Measurements from ENCODE around the gene SLC35A5.
"Not testable (repeated sequence)": the region's sequence is repeated elsewhere in the genome, so short reads cannot be mapped to it uniquely, and the experiment has no call there.

Gene SLC35A5, protein sequence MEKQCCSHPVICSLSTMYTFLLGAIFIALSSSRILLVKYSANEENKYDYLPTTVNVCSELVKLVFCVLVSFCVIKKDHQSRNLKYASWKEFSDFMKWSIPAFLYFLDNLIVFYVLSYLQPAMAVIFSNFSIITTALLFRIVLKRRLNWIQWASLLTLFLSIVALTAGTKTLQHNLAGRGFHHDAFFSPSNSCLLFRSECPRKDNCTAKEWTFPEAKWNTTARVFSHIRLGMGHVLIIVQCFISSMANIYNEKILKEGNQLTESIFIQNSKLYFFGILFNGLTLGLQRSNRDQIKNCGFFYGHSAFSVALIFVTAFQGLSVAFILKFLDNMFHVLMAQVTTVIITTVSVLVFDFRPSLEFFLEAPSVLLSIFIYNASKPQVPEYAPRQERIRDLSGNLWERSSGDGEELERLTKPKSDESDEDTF

DNA sequence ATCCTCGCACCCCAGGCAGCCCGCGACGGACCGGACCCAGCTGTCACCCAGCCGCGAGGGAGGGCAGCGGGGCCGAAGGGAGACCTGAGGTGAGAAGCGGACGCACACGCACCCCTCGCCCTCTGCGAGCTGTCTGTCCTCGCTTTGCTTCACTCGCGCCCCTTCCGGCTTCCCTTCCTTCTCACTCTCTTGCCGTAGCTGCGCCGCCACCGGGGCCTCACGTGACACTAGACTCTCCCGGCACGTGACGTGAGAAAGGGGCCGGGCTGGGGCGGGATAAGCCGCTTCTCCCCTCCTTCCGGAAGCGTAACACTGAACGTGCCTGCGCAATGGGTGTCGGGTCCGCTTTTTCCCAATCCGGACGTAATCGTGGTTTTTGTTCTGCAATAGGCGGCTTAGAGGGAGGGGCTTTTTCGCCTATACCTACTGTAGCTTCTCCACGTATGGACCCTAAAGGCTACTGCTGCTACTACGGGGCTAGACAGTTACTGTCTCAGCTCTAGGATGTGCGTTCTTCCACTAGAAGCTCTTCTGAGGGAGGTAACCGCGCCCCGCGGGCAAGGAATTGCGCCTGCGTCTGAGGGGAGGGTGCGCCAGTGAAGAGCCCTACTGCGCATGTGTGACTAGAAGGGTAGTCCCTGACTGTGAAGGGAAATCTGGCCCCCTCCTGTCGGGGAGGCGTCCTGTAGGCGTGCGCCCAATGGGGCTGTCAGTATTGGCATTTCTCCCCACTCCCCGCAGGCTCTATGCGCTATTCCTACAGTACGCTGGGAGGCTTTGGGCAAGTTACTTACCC, at the start of gene SLC35A5, which contains the start of gene ATG3:
SLC35A5 (plus strand) TSS at position 312 of the 796 bp plus-strand sequence. CDS start 1,359 bp downstream, outside the sequence.
ATG3 (minus strand) TSS at position 229 of the 796 bp plus-strand sequence. CDS start 434 bp downstream, outside the sequence.
- DNase-seq = peak; percentile 97

DNA sequence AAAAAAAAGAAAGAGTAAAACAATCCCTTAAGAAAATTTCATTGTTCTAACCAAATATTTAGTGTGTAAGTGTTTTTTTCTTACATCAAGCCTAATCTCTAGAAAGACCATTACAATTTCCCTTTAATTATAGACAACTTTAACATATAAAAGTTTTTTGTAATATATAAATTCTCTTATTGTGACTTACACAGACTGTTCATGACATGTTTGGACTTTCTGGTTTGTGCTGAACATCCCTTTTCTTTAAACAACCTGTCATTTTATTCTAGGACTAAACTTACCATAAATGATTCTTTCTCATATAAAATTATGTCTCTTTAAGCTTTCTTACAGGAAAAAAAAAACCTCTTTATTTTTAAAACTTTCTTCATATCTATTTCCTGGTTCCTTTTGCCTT, 49.5 kb upstream of the SLC35A5 start:
- DNase-seq = no peak

DNA sequence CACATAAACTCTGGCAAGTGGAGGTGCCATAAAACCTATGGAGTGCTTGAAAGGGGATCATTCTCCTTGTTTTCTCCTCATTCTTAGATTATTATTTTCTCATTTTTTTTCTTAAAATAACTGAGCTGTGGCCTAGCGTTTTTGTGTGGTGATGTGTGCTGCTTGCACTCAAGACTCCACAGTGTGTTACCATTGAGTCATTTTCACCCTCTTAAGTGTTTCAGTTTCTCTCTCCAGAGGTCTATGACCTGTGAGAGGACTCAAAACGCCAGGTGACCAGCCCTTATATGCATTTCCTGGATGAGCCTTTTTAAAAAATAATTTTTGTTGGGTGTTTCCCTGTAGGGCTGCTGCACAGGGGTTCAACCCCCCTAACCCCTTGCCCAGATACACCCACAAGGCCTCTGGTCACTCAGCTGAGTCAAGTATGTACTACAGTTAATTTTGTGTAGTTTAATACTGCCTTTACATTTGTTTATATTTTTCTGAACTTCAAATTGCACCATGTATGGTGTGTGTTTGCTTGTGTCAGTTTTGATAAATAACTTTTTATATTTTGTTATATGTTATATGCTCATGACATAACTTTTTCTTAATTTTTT, 47.2 kb upstream of the SLC35A5 start:
- DNase-seq = no peak

DNA sequence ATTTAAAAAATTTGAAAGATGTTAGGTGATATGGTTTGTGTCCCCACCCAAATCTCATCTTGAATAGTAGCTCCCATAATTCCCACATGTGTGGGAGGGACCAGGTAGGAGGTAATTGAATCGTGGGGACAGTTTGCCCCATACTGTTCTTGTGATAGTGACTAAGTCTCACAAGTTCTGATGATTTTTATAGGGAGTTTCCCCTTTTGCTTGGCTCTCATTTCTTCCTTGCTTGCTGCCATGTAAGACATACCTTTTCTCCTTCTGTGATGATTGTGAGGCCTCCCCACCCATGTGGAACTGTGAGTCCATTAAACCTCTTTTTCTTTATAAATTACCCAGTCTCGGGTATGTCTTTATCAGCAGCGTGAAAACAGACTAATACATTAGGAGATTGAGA, 42.9 kb upstream of the SLC35A5 start:
- not testable (repeated sequence) for DNase-seq

DNA sequence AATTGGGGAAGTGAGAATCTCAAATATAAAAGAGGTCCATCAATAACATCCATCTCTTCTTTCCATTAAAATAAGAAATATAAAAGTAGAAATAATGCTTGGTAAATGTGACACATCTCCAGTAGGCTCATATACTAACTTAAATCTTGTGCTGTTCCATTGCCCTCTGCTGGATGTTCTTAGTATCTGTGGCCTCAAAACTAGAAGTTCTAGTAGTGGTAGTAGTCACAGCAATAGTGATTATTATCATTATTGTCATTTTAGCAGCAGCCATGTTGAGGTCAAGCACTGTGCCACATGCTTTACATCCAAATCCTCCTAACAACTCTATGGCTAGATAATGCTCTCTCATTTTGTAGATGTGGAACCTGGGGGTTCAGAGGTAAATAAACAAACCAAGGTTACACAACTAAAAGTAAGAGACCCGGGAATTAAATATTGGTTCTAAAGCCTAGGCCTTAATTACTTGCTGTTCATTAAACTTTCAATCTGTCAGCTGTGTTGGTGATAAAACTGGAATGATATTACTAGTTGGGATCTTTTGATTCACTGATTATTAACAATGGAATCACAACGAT, 42.3 kb upstream of the SLC35A5 start:
- DNase-seq = peak; percentile 65

DNA sequence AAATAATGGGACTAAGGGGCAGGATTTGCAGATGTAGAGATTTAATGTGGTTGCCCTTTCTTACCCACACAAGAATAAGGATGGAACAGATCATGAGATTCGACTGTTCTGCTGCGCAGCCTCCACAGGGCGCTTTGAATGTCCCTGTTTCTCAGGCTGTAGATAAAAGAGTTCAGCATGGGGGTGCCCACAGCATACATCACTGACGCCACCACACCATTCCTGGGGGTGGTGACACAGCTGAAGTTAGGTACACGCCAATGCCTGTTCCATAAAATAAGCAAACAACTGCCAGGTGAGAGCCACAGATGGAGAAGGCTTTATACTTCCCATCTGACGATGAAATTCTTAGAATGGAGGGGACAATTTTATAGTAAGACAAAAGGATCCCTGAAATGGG, 37.7 kb upstream of the SLC35A5 start:
- not testable (repeated sequence) for DNase-seq

DNA sequence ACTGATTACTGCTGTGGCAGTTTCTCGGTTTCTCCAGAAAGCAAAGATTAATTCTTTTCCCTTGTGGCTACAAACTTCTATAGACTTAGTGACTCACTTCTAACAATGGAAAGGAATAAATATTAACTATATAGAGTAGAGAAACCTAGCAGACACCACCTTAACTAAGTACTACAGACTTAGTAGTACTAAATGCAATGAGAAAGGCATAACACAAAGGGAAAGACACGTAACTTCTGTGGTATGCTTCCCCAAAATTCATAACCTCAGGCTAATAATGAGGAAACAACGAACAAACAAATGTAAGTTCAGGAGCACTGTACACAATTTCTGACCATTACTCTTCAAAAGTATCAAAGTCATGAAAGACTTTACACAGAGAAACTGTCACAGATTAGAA, 31.3 kb upstream of the SLC35A5 start:
- DNase-seq = no peak

DNA sequence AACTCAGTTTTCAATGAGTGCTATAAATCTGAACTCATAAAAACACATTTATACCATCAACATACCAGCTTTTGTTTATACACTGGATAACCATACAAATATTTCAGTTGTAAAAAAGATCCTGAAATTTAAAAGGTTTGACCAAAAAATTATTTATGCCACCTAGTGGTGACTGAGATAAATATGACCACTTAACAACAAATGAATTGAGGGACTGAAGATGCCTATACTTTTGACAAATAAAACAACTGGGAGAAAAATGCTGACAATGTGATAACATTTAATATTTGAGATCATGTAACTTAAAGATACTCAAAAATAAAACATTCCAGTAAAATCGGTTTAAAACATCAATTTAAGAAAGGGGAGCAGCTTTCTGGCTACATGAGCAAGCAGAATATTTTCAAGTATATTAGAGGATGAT, 30.5 kb upstream of the SLC35A5 start:
- DNase-seq = peak; percentile 29

DNA sequence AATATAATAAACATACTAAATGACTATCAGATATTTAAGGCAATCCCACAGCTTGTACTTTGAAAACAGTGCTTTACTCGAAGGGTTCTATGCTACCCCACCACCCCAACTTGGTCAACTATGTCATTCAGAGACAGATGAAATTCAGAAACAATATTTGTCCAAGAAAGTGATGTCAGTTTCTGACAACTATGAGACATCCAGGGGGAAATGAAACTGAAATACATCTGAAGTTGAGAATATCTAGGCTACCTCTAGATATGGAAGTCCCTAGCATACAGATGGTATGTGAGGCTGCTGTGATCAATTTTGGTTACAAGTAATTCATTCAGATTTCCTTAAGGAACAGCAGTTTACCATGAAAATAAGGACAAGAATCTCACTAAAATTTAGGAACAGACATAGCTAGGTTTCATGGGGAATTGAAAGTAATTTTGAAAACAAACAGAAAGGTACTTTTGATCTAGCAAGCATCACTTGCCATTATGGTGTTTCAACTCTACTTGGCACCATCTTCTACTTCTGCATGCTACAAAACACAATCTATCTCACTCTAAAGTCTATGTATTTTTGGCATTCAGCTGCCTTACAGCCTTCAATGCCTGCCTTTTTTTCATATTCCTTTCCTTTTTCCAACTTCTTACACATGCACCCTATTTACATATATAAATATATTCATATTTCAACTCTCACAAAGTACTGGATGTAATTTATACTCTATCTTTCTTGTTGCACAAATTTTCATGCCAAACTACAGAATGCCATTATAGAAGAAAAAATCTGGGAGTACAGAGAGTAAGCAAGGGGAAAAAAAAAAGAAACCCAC, 21.8 kb upstream of the SLC35A5 start:
- no peak for DNase-seq

DNA sequence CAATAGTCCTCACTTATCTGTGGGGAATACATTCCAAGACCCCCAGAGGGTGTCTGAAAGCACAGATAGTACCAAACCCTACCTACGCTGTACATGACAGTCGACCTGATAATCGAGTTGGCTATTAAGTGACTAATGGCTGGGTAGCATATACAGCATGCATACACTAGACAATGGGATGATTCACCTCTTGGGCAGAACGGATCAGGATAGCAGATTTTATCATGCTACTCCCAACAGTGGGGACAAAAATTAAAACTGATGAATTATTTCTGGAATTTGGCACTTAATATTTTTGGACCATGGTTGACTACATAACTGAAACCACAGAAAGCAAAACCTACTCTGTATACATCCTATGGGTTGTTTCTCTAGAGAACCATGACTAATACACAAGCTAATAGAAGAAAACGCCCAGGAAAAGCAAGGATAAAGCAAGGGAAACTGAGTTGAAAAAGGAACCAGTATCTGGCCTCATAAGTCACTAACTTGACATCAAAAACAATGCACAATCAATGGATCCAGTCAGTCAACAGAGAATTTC, 15.6 kb upstream of the SLC35A5 start:
- DNase-seq = no peak

DNA sequence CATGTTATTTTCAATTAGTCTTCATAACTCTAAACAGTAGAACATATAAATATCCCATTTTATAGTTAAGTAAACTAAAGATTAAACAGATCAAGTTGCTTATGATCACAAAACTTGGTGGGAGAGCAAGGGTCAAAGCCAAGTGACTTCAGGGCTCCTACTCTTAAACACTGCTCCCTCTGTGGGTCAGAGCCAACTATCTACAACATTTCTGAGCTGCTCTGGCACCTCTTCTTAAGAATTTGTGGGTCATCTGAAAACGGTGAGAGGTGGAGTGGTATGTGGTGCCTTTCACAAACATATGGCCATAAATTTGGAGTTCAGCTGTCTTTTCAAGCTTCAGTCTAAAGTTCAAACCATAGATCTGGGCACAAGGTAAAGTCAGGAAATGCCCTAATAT, 11.0 kb upstream of the SLC35A5 start:
- no peak for DNase-seq

DNA sequence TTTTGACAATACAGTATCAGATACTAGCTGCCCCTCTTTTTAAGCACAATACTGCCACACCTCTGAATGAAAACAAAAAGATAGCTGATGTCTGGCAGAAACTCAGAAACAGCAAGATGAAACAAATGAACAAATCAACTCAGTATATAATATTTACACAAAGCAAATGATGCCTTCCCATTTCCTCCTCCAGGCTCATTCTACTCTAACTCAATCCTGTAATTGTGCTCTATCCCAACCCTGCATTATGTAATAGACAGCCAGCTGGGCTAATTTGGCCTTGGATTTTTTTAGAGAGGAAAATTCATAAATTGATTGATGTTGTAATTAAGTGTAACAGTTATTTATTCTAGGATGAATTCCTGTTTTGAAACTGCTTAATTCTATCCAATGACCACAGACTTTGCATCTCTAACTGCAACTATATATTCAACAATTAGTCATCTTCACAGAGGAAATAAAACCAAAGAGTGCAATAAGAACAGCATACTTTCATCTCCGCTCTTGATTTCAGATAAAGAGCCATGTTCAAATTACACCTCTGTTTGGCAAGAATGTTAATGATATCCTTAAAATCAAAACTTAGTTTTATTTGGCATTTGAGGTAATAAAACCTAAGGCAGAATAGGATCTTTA, 6.2 kb upstream of the SLC35A5 start:
- no peak for DNase-seq

DNA sequence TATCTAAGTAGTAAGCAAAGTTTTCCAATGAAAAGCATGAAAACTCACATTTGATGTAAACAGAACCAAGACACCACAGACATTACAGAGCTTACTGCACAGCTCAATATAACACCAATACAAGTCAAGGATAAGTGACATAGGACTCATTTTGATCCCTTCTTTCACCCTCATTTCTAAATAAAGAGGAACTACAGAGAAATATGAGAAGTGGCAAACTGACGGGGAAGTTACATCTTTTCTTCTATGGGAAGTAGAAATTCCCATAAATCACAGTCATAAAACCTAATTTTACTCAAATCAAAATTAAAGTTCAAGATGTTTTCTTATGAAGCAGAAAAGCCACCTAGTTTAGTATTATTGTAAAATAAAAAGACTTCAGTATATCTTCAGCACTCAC, 3.9 kb upstream of the SLC35A5 start:
- no peak for DNase-seq

DNA sequence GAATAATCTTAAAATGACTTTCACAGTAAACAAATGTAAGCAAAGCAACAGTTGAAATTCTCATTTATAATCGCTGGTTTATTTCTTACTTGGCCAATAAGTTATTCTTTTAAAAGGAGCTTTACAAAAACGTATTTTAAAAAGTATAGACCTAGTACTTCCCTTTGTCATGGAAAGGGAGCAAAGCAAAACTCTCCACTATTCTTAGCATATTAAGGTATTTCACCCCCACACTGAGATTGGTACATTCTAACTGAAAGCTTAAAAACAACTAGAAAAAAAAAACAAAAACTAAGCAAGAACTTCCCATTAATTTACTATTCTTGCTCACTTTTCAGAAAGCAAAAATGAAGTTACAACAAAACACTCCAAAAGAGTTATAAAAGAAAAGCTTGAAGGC, 1.5 kb upstream of the SLC35A5 start:
- DNase-seq = no peak

DNA sequence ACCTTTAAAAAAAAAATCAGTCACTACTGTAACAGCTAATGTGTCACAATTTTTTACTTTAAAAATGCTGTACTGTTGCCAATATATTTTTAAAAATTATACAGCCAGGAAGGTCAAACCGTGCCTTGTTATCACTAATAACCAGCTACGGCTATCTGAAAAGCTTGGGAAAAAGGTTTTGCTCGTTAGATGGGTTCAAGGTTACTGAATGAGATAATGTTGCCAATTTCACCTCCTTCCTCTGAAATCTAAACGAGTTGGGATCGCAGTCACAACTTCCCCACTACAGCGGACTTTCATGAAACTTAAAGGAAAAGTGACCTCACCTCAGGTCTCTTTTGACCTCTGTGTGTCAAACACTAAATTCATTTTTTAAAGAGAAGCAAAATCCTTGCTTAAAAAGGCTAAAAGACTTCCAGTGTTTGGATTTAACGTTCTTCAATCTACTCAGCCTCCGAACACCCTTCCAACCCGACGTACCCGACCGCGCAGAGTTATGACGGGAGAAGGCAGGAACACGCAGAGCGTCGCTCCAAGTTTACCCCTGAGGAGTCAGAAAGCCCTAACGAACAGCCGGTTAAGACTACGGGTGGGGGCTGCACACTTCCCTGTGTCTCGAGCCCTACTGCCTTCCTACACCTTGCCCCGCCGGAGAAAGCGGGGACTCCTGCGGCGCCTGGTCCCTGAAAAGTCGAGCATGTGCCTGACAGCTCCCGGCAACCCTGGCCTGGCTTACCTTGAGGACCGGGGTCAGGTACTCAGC, 943 bp upstream of the SLC35A5 start:
- peak; percentile 54 for DNase-seq

DNA sequence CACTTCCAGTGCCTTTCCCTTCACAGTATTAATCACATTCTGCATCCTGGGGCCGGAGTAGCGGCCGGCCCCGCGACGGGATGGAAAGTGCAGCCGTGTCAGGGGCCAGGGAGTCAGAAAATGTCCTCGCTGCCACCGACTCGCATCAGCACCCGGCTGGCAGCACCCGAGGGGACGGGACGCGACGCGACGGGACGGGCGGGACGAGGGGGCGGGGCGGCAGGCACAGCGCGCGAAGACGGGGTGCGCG, 436 bp upstream of the SLC35A5 start:
- DNase-seq = no peak

DNA sequence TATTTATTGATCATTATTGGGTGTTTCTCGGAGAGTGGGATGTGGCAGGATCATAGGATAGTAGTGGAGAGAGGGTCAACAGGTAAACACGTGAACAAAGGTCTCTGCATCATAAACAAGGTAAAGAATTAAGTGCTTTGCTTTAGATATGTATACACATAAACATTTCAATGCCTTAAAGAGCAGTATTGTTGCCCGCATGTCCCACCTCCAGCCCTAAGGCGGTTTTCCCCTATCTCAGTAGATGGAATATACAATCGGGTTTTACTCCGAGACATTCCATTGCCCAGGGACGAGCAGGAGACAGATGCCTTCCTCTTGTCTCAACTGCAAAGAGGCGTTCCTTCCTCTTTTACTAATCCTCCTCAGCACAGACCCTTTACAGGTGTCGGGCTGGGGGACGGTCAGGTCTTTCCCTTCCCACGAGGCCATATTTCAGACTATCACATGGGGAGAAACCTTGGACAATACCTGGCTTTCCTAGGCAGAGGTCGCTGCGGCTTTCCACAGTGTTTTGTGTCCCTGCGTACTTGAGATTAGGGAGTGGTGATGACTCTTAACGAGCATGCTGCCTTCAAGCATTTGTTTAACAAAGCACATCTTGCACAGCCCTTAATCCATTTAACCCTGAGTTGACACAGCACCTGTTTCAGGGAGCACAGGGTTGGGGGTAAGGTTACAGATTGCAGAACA, 2.5 kb downstream of the SLC35A5 start:
- DNase-seq = not testable (repeated sequence)

DNA sequence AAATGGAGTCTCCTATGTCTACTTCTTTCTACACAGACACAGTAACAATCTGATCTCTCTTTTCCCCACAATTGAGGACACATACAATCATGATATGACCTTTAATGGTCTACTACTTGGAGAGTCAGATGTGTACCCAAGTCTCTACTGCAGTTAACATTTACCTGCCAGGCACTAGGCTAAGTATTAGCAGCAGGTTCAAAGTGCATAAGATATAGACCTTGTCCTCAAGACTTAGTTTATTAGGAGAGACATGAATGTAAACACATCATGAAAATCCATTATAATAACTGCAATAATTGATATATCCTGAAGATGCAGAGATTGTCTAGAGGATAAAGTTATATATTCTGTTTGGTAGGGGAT, 3.1 kb downstream of the SLC35A5 start:
- DNase-seq = no peak

DNA sequence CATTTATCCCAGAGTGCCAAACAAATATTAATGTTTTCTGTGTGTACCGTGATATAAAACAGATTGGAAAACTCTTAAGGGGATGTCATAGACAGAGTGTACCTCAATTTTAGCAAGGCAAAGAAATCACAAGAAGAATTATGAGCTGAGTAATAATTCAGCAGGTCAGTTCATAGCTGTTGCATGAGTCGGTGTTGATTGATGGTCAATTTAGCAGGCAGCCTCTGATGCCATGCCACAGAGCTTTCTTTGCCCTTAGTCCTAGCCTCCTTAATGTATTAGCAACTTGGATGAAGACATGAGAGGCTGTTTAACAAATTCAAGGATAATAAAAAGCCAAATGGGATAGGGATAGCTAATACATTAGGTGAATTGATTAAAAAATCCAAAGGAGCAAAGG, 6.8 kb downstream of the SLC35A5 start:
- no peak for DNase-seq

DNA sequence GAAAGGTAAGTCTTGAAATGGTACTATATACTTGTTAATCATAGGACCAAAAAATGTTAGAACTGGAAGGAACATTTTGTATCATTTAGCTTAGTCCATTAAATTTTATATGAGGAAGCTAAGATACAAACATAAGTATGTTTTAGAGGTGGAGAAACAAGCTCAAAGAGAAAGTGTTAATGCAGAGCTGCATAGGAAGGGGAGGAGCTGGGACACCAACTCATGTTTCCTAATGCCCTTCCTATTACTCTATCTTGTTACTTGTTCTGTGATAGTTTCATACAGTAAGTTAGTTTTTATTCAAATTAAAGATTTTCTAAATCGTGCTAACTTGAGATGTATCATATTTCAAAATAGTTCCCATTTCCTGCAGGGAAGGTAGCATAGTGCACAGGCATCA, 7.4 kb downstream of the SLC35A5 start:
- DNase-seq = no peak

Measured in NCI-H1105 treated with DMSO at 0.1 percent for 48 hours (cell line).